Breast epithelium (tissue), 4 donors: ENCODE results near the gene SYT9. TPM values are rescaled to one million over a fixed set of nuclear protein-coding genes. Genes with fewer than 3 reads are reported as not detected.

Source experiments
- DNase-seq, 2 donors: peaks; one replicate each; pipeline ENCODE4 v3.0.0-alpha.2; 2019; ENCODE audit warnings: low spot score in 2 of 2
- H3K27ac ChIP-seq, 2 donors: fragments of 200-600 bp; sonication (generic) in 1 of 2; one replicate each; pipeline ENCODE4 v1.5.1; 2016 to 2019; ENCODE audit warnings: mild to moderate bottlenecking in 1 of 2
- H3K27me3 ChIP-seq, 2 donors: fragments of 200-600 bp; sonication (generic) in 1 of 2; one replicate each; pipeline versions ENCODE4 v1.5.1 to v1.6.0; 2017 to 2019; ENCODE audit warnings: control low read depth in 1 of 2, mild to moderate bottlenecking in 1 of 2
- H3K36me3 ChIP-seq: fragments of 200-600 bp; one replicate; pipeline ENCODE4 v1.5.1; 2019
- H3K4me1 ChIP-seq, 2 donors: fragments of 200-600 bp; sonication (generic); one replicate each; pipeline ENCODE4 v1.5.1; 2016 to 2019; ENCODE audit warnings: control low read depth in 1 of 2
- H3K4me3 ChIP-seq, 3 donors: fragments of 200-600 bp; sonication (generic); 1 replicate in 2 of 3; 2 replicates in 1 of 3; pipeline ENCODE4 v1.5.1; 2016 to 2019; ENCODE audit warnings: mild to moderate bottlenecking in 3 of 3, moderate library complexity in 2 of 3
- H3K9me3 ChIP-seq, 2 donors: fragments of 200-600 bp; sonication (generic) in 1 of 2; one replicate each; pipeline ENCODE4 v1.5.1; 2016 to 2019; ENCODE audit warnings: control low read depth in 1 of 2
- CTCF ChIP-seq, 3 donors: fragments of 450-650 bp; IDR thresholded peaks; one replicate each; pipeline ENCODE4 v1.5.1; 2016 to 2017; ENCODE audit warnings: antibody characterized with exemption in 3 of 3, mild to moderate bottlenecking in 3 of 3, moderate library complexity in 3 of 3
- POLR2A ChIP-seq: fragments of 450-650 bp; IDR thresholded peaks from one replicate; pipeline ENCODE4 v1.6.1; 2016; ENCODE audit warnings: antibody characterized with exemption, mild to moderate bottlenecking, moderate library complexity
- POLR2AphosphoS5 ChIP-seq, 3 donors: sonication (generic); formaldehyde crosslinking; IDR thresholded peaks; one replicate each; pipeline ENCODE4 v1.6.1; 2017; ENCODE audit warnings: antibody characterized with exemption in 3 of 3
- intact Hi-C: fragments of 100-400 bp; cut with DNase I; formaldehyde crosslinking; loops from one replicate; pipeline ENCODE4 v1.15.1; 2023; ENCODE audit warnings: low total_unique reads
- total RNA-seq, 3 donors: library from RNA; depleted of rRNA; stranded (reverse); fragments of >200 nt; gene quantifications; one replicate each; pipeline ENCODE4 v1.1.0, GENCODE V29; 2016

SYT9 gene
- total RNA-seq, 3 donors from 2014 or later = 0.33 to 0.73 TPM; not detected in 1

DNA sequence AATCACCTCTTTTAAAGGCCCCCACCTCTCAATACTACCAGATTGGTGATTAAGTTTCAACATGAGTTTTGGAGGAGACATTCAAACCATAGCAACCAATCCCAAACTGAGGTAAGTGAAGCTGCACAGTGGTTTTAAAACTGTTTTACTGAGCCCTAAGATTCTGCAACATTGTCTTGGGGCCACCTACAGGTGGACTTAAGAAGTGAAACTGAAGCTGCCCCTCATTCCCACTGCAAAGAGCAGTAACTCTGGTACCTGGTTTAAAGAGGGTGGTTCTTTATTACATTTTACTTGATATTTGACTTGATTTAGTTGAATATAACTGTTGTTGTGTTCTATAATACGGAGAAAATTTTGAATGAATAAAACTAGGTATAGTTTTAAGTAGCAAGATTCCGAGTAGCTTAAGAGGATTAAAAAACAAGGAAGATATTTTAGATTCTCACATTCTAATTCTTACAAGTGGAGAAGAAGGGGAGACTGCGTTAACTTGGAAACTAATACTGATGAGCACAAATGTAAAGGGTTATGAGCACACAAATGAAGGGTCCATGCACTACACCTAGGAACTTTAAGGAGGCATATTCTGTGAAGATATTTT lies 26.7 kb downstream of the SYT9 start:
- no peak for DNase-seq
- Histone ChIP-seq H3K27me3 (no peaks in the 10 kb centered on the region), H3K4me3 (no peak overlapping the region), H3K36me3 (no peaks in the 10 kb centered on the region), H3K4me1 (no peaks in the 10 kb centered on the region), H3K9me3 (no peaks in the 10 kb centered on the region), H3K27ac (no peak overlapping the region)
- intact Hi-C loops = no loop called here
- TF ChIP-seq CTCF (IDR thresholded peaks at IDR 0.05) = peak in 2 of 3 donors; percentile 13 to 46
- TF ChIP-seq POLR2A = no peak

DNA sequence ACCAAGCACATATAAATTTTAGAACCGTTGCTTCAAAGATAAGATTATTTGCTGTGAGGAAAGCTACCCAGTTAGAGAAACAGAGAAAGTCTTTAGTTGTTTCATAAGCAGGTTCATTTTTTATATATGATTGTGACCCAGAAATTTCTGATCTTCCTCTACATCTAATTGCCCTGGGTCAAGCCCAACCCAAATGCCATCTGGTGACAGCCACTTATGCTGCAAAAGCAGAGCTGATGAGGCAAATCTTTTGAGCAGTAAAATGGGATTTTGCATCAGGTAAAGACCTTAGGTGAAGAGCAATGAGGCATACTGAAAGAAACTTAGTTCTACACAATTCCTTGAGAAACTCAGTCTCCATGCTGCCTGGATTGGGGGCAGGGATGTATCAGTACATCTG lies 28.0 kb downstream of the SYT9 start:
- Histone ChIP-seq H3K27ac (no peak overlapping the region), H3K9me3 (no peaks in the 10 kb centered on the region), H3K36me3 (no peaks in the 10 kb centered on the region), H3K4me1 (no peaks in the 10 kb centered on the region), H3K27me3 (no peaks in the 10 kb centered on the region), H3K4me3 (no peak overlapping the region)
- TF ChIP-seq POLR2A = no peak
- no peak for TF ChIP-seq POLR2AphosphoS5 (IDR thresholded peaks at IDR 0.05)
- TF ChIP-seq CTCF (IDR thresholded peaks at IDR 0.05) = no peak
- DNase-seq = no peak
- intact Hi-C loops = no loop called here

- Histone ChIP-seq H3K4me3 (no peak overlapping the region), H3K36me3 (no peaks in the 10 kb centered on the region), H3K9me3 (peaks cover 5 to 9% of the 10 kb centered on the region in 2 donors), H3K27ac (no peak overlapping the region), H3K27me3 (no peaks in the 10 kb centered on the region), H3K4me1 (no peaks in the 10 kb centered on the region)
- TF ChIP-seq CTCF (IDR thresholded peaks at IDR 0.05) (no peak), POLR2AphosphoS5 (IDR thresholded peaks at IDR 0.05) (no peak), POLR2A (no peak)
- intact Hi-C loops = no loop called here
- peak in 1 of 2 donors; percentile 24 for DNase-seq
These were observed 29.4 kb downstream of the SYT9 start for GRCh38 chr11:7281079-7281478.

GRCh38 chr11:7281809-7282208 lies 30.1 kb downstream of the SYT9 start:
- DNase-seq = no peak
- Histone ChIP-seq H3K27me3 (no peaks in the 10 kb centered on the region), H3K9me3 (peaks cover 6 to 11% of the 10 kb centered on the region in 2 donors), H3K27ac (no peak overlapping the region), H3K36me3 (no peaks in the 10 kb centered on the region), H3K4me3 (no peak overlapping the region), H3K4me1 (no peaks in the 10 kb centered on the region)
- intact Hi-C loops = no loop called here
- TF ChIP-seq POLR2A = no peak

DNA sequence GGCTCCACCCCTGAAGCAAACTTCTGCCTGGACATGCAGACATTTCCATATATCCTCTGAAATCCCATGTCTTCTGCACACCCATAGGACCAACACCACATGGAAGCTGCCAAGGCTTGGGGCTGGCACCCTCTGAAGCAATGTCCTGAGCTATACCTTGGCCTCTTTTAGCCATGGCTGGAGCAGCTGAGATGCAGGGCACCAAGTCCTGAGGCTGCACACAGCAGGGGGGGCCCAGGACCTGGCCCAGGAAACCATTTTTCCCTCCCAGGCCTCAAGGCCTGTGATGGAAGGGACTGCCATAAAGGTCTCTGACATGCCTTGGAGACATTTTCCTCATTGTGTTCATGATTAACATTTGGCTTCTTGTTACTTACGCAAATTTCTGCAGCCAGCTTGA lies 34.5 kb downstream of the SYT9 start:
- no peak overlapping the region for H3K4me3 ChIP-seq
- intact Hi-C loops = no loop called here
- no peaks in the 10 kb centered on the region for H3K27me3 ChIP-seq
- no peaks in the 10 kb centered on the region for H3K4me1 ChIP-seq
- no peak overlapping the region for H3K27ac ChIP-seq
- peaks cover 6 to 11% of the 10 kb centered on the region in 2 donors for H3K9me3 ChIP-seq
- no peak for DNase-seq
- no peaks in the 10 kb centered on the region for H3K36me3 ChIP-seq
- TF ChIP-seq POLR2A (no peak), CTCF (IDR thresholded peaks at IDR 0.05) (no peak)
